ENCODE measurements around the gene TNFRSF4.

TNFRSF4 gene

GRCh38 chr1:1208713-1209433, 5.1 kb downstream of the TNFRSF4 start:
- Histone ChIP-seq H4K20me1 (ENCODE audit: insufficient read depth, low read length) (no peaks in the 10 kb centered on the region), H3K9me2 (ENCODE audit: low read depth, low read length) (no peaks in the 10 kb centered on the region), H2AFZ (ENCODE audit: low read length) (no peak overlapping the region), H3K36me3 (ENCODE audit: insufficient read depth, low read length) (no peaks in the 10 kb centered on the region), H3K27ac (ENCODE audit: low read depth, low read length, poor library complexity, severe bottlenecking) (no peak overlapping the region), H3K79me2 (ENCODE audit: insufficient read depth, low read length) (no peaks in the 10 kb centered on the region), H3K9ac (ENCODE audit: low read length) (no peak overlapping the region), H3K27me3 (ENCODE audit: insufficient read depth, low read length) (peaks cover 18% of the 10 kb centered on the region), H3F3A (ENCODE audit: insufficient read depth, low read length) (no peaks in the 10 kb centered on the region), H3K4me3 (ENCODE audit: low read depth, low read length, poor library complexity, severe bottlenecking) (no peak overlapping the region), H3K4me1 (ENCODE audit: insufficient read depth, low read length, severe bottlenecking) (no peaks in the 10 kb centered on the region), H3K4me2 (ENCODE audit: low read length) (no peak overlapping the region), H3K9me3 (ENCODE audit: low read length) (no peaks in the 10 kb centered on the region)
- TF ChIP-seq, protein P1, sequence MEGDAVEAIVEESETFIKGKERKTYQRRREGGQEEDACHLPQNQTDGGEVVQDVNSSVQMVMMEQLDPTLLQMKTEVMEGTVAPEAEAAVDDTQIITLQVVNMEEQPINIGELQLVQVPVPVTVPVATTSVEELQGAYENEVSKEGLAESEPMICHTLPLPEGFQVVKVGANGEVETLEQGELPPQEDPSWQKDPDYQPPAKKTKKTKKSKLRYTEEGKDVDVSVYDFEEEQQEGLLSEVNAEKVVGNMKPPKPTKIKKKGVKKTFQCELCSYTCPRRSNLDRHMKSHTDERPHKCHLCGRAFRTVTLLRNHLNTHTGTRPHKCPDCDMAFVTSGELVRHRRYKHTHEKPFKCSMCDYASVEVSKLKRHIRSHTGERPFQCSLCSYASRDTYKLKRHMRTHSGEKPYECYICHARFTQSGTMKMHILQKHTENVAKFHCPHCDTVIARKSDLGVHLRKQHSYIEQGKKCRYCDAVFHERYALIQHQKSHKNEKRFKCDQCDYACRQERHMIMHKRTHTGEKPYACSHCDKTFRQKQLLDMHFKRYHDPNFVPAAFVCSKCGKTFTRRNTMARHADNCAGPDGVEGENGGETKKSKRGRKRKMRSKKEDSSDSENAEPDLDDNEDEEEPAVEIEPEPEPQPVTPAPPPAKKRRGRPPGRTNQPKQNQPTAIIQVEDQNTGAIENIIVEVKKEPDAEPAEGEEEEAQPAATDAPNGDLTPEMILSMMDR (IDR thresholded peaks at IDR 0.05; ENCODE audit: low read length): no peak
- TF ChIP-seq EZH2 (IDR thresholded peaks at IDR 0.05; ENCODE audit: borderline replicate concordance, low read length): no peak

DNA sequence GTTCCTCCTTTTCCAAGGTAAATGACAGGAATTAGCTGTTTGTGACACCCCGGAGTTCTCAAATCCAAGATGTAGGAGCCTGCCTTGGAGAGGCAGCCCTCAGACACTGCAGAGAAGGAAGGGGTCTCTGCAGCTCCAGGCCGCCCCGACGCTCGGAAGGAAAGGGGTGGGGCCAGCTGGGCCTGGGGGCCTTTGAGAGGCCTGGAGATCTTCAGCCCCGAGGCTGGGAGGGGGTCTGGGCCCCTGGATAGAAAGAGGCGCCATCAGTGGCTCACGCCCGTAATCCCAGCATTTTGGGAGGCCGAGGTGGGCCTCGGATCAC, 6.4 kb downstream of the TNFRSF4 start:
- Histone ChIP-seq H3K27me3 (ENCODE audit: insufficient read depth, low read length) (peaks cover 11% of the 10 kb centered on the region), H3K4me2 (ENCODE audit: low read length) (no peak overlapping the region), H3K27ac (ENCODE audit: low read depth, low read length, poor library complexity, severe bottlenecking) (no peak overlapping the region), H3K9ac (ENCODE audit: low read length) (no peak overlapping the region), H3K9me3 (ENCODE audit: low read length) (no peaks in the 10 kb centered on the region), H3K4me3 (ENCODE audit: low read depth, low read length, poor library complexity, severe bottlenecking) (no peak overlapping the region), H4K20me1 (ENCODE audit: insufficient read depth, low read length) (no peaks in the 10 kb centered on the region), H2AFZ (ENCODE audit: low read length) (no peak overlapping the region), H3K36me3 (ENCODE audit: insufficient read depth, low read length) (no peaks in the 10 kb centered on the region), H3K79me2 (ENCODE audit: insufficient read depth, low read length) (no peaks in the 10 kb centered on the region), H3K4me1 (ENCODE audit: insufficient read depth, low read length, severe bottlenecking) (no peaks in the 10 kb centered on the region), H3F3A (ENCODE audit: insufficient read depth, low read length) (no peaks in the 10 kb centered on the region), H3K9me2 (ENCODE audit: low read depth, low read length) (no peaks in the 10 kb centered on the region)
- TF ChIP-seq, protein P1 (IDR thresholded peaks at IDR 0.05; ENCODE audit: low read length): no peak
- no peak for TF ChIP-seq EZH2 (IDR thresholded peaks at IDR 0.05; ENCODE audit: borderline replicate concordance, low read length)

- Histone ChIP-seq H4K20me1 (ENCODE audit: insufficient read depth, low read length) (no peaks in the 10 kb centered on the region), H3K36me3 (ENCODE audit: insufficient read depth, low read length) (no peaks in the 10 kb centered on the region), H3K4me3 (ENCODE audit: low read depth, low read length, poor library complexity, severe bottlenecking) (no peak overlapping the region), H3K27ac (ENCODE audit: low read depth, low read length, poor library complexity, severe bottlenecking) (no peak overlapping the region), H3K79me2 (ENCODE audit: insufficient read depth, low read length) (no peaks in the 10 kb centered on the region), H3K9ac (ENCODE audit: low read length) (no peak overlapping the region), H3F3A (ENCODE audit: insufficient read depth, low read length) (no peaks in the 10 kb centered on the region), H2AFZ (ENCODE audit: low read length) (no peak overlapping the region), H3K9me3 (ENCODE audit: low read length) (no peaks in the 10 kb centered on the region), H3K4me2 (ENCODE audit: low read length) (no peak overlapping the region), H3K4me1 (ENCODE audit: insufficient read depth, low read length, severe bottlenecking) (no peaks in the 10 kb centered on the region), H3K9me2 (ENCODE audit: low read depth, low read length) (no peaks in the 10 kb centered on the region), H3K27me3 (ENCODE audit: insufficient read depth, low read length) (peaks cover 11% of the 10 kb centered on the region)
- TF ChIP-seq EZH2 (IDR thresholded peaks at IDR 0.05; ENCODE audit: borderline replicate concordance, low read length): no peak
Observed at GRCh38 chr1:1206966-1207531, 6.9 kb downstream of the TNFRSF4 start.

Data from OCI-LY1 (cell line).